HG03565 (cell line): Measurements from ENCODE around the gene DNAH5.

Experiments used
- ATAC-seq: cut with Tn5 transposase; IDR thresholded peaks from one replicate; pipeline ENCODE4 v1.9.1; 2021; ENCODE audit warnings: mild to moderate bottlenecking, moderate library complexity; ENCODE audit not compliant: unreplicated experiment

The DNAH5 gene

GRCh38 chr5:13945271-13945670, 783 bp upstream of the DNAH5 start:
- ATAC-seq: no peak

GRCh38 chr5:13943676-13944075, 812 bp downstream of the DNAH5 start:
- no peak for ATAC-seq

DNA sequence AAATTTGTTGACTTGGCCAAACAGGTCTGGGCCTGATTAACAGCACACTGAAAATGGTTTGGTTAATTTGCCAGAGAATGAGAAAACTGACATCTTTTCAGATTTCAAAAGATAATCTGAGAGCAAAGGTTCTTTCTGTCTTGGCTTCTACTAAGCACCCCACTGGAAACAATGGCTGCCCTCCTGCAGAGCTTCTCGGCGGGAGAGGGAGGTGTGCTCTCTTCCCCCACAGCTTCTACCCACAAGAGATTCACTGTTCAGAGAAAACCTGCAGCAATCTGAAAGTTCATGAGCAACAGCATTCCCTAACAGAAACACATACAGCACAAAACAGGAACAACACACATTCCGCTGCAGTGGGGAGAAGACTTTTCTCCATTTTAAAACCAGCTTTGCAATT, 3.0 kb downstream of the DNAH5 start:
- ATAC-seq: no peak

GRCh38 chr5:13939638-13940037, 4.8 kb downstream of the DNAH5 start:
- ATAC-seq: no peak

GRCh38 chr5:13934921-13935320, 9.6 kb downstream of the DNAH5 start:
- no peak for ATAC-seq

GRCh38 chr5:13934125-13934524, 10.4 kb downstream of the DNAH5 start:
- no peak for ATAC-seq

- no peak for ATAC-seq
Measured at GRCh38 chr5:13932561-13932960, 11.9 kb downstream of the DNAH5 start.

DNA sequence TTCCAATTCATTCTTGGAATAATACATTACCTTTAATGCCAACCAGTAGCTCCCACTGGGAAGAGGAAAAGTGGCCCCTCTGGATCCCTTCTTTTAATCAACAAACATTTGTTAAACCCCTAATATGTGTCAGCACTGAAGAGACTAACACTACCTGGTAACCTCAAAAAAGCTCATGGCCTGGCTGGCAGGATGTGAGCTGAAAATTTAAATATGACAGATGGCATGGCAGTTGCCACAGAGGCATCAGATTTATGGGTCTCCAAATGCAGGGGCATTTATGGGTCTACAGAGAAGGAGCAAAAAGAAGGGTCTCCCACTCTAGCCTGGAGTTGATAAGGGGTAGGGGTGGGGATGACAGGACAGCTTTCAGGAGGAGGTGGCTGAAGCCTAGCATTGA, 12.5 kb downstream of the DNAH5 start:
- no peak for ATAC-seq

- ATAC-seq: no peak
Measured at GRCh38 chr5:13930541-13931171, 13.8 kb downstream of the DNAH5 start.

- ATAC-seq: no peak
Measured at GRCh38 chr5:13926731-13927130, 17.8 kb downstream of the DNAH5 start.

- no peak for ATAC-seq
Measured at GRCh38 chr5:13921578-13921977, 22.9 kb downstream of the DNAH5 start.

- ATAC-seq: no peak
Measured at GRCh38 chr5:13919786-13920185, 24.7 kb downstream of the DNAH5 start.

- ATAC-seq: no peak
Measured at GRCh38 chr5:13919087-13919486, 25.4 kb downstream of the DNAH5 start.

- ATAC-seq: no peak
Measured at GRCh38 chr5:13917061-13917460, 27.4 kb downstream of the DNAH5 start.

DNA sequence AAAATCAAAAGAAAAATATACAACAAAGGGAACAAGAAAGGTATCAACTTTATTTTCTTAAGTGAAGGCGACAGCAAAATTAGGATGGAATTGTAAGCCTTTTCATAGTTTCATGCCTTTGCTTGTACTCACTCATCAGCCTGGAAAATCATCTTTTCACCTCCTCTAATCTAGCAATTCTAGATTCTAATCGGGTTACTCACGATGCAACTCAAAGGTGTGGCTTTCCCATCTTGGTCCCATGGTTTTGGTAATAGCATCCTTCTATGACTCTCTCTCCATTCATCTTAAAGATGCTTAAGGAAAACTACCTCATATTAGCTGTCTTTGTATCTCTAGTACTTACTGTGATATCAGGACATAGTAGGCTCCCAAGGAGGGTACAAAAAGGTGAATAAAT, 30.5 kb downstream of the DNAH5 start:
- ATAC-seq: no peak

DNA sequence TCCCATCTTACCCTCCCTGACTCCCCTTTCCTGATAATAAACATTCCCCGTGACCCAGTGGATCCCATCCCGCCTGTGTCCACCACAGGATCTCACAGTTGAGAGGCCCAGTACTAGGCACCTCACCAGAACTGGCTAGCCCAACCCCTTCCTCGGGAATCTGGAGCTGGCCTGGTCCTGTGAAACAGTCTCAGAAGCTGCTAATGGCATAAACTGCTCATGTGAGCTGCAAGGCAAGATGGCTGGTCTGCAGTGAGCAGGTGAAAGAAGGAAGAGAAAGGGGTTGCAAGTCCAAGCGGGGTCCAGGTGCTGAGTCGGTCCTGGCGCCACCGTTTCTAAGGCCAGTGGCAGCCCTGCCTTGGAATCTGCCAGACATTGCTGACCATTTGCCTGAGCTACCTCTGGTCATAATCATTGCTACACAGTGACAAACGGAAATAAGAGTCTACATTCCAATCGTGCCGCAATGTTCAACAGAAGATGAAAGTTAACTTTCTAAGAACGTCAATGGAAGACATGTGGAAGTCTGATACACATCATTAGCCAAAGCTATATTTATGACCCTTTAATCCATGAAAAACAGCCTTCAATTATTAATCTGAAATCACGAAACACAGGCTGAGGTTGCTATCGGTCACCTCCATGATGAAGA, 33.7 kb downstream of the DNAH5 start:
- no peak for ATAC-seq

DNA sequence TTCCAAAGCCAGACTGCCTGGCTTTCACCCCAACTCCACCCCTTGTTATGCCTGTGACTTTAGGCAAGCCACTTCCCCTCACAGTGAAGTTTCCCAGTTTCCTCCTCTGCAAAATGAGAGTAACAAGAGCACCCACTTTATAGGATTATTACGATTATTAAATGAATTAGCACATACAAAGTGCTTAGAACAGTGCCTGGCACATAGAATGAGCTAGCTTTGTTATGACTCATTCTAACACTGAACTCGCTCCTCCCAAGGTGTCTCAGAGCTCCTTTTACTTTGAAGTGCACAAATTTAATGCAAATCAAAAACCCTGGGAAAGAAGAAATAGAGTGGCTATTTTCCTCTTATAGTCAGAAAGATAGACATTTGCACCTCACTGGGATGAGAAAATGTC, 34.3 kb downstream of the DNAH5 start:
- ATAC-seq: no peak

DNA sequence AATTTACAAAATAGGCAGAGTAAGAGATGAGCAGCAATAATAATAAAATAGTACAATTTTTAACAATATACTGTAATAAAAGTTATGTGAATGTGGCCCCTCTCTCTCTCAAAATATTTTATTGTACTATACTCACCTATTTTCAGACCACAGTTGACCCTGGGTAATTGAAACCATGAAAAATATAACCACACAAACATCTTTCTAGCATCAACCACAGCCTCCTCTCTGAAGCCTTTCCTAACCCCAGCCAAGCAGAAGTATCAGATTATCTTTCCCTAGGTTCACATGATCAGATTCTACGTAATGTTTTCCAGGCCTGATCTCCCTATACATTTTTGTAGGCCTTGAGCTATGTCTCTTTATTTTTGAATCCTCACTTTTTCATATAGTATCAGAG, 35.2 kb downstream of the DNAH5 start:
- ATAC-seq: no peak

- ATAC-seq: no peak
Measured at GRCh38 chr5:13898569-13898968, 45.9 kb downstream of the DNAH5 start.

DNA sequence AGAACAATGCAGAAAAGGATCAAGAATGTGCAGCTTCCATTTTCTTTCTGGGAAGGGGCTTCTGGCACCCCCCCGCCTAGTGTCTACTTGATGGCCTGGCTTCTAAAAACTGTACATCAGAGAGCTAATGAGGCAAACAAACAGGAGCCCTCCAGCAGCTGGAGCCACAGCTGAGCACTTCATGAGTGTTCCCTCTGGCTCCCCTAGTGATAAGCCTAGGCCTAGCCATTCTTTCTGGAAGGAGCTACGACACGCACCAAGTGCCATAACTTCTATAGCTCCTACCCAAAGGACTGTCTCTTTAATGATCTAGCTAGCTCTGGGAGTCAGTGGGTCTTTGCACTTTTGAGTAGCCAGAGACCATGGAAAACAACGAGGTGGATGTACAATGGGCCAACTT, 66.1 kb downstream of the DNAH5 start:
- ATAC-seq: no peak

DNA sequence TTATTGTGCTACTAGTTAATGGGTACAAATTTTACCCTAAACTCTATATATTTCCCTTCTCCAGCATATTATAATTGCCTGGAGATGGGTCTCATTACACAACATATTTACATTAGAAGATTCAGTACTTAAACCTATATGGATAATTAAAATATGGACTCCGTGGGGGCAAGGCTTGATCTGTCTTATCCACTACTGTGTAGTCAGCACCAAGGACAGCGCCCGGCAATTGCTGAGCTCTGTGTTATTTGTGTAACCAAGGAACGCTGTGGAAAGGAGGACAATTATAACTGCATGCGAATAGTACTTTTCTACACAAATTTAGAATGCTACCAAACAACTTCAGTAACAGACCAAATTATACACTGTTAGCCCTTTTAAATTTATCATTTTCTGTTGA, 77.7 kb downstream of the DNAH5 start:
- no peak for ATAC-seq

DNA sequence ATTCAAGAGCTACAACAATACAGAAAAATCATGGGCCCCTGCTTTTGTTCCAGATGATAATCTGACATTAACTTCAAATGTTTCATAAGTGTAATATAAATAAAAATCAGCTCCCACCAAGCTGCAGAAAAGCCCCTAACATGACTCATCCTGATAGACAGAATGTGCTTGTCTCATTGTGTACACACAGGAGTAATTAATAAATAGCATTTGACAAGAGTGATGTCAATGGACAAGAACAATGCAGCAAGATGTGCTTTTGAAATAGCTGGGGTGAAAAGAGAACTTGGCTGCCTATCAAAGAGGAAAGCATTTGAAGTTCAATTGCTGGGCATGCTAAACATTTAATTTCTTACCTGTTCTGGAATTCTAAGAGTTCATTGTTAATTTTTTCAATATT, 79.2 kb downstream of the DNAH5 start:
- no peak for ATAC-seq

GRCh38 chr5:13860146-13860545, 84.3 kb downstream of the DNAH5 start:
- ATAC-seq: no peak
